NB4 (cell line): ENCODE measurements around the gene CLASP1.

Experiments used
- MAX ChIP-seq: IDR thresholded peaks from 2 replicates; pipeline ENCODE4 v1.6.1; 2011; ENCODE audit warnings: low read depth, low read length
- MYC ChIP-seq: IDR thresholded peaks from 2 replicates; pipeline ENCODE4 v1.6.1; 2011; ENCODE audit warnings: low read depth, low read length
- POLR2A ChIP-seq: IDR thresholded peaks from 2 replicates; pipeline ENCODE4 v1.6.1; 2011; ENCODE audit warnings: mild to moderate bottlenecking; ENCODE audit not compliant: insufficient read length; ENCODE audit errors: extremely low read depth
- TF ChIP-seq, protein P1 (sequence below): IDR thresholded peaks from one replicate; pipeline ENCODE4 v1.5.1; 2012; ENCODE audit warnings: low read depth, low read length

DNA sequence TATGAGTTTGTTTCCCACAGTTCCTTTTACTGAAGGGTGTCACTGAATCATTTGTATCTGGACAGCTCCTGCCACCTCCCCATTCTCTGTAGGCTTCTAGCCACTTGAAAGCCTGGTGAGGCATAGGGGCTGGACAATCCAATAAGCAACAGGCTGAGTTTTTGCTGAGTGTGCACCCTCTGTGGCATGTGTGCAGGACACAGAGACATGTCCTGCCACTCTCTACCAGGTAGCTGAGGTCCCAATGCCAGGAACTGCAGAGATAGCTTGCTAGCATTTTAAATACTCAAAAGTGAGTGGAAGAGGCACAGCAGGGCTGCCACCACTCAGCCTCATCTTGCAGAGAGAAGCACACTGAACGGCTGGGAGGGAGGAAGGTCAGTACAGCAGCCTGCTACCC lies 287.0 kb downstream of the CLASP1 start:
- TF ChIP-seq, protein P1, sequence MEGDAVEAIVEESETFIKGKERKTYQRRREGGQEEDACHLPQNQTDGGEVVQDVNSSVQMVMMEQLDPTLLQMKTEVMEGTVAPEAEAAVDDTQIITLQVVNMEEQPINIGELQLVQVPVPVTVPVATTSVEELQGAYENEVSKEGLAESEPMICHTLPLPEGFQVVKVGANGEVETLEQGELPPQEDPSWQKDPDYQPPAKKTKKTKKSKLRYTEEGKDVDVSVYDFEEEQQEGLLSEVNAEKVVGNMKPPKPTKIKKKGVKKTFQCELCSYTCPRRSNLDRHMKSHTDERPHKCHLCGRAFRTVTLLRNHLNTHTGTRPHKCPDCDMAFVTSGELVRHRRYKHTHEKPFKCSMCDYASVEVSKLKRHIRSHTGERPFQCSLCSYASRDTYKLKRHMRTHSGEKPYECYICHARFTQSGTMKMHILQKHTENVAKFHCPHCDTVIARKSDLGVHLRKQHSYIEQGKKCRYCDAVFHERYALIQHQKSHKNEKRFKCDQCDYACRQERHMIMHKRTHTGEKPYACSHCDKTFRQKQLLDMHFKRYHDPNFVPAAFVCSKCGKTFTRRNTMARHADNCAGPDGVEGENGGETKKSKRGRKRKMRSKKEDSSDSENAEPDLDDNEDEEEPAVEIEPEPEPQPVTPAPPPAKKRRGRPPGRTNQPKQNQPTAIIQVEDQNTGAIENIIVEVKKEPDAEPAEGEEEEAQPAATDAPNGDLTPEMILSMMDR: no peak
- TF ChIP-seq POLR2A: no peak
- TF ChIP-seq MAX: no peak
- TF ChIP-seq MYC: no peak
